Heart left ventricle (tissue), 16 donors: Measurements from ENCODE around the gene ATP5MG. TPM values are rescaled to one million over a fixed set of nuclear protein-coding genes. Genes with fewer than 3 reads are reported as not detected.

Experiments used
- ATAC-seq, 4 donors: fragments of 200-7000 bp; cut with Tn5 transposase; one replicate each; pipeline ENCODE4 v1.9.1; 2020 to 2022; ENCODE audit warnings: moderate library complexity in 4 of 4, mild to moderate bottlenecking in 3 of 4, moderate number of reproducible peaks in 1 of 4
- DNase-seq, 5 donors: peaks; one replicate each; pipeline ENCODE4 v3.0.0-alpha.2; 2020
- H3K27ac ChIP-seq, 12 donors: fragments of 200-600 bp; sonication (generic) in 4 of 12; one replicate each; pipeline versions ENCODE4 v1.5.0 to v1.8.0; 2016 to 2022; ENCODE audit warnings: mild to moderate bottlenecking in 2 of 12
- H3K27me3 ChIP-seq, 9 donors: fragments of 200-600 bp; sonication (generic) in 2 of 9; one replicate each; pipeline versions ENCODE4 v1.5.1 to v1.8.0; 2016 to 2022; ENCODE audit warnings: mild to moderate bottlenecking in 3 of 9
- H3K36me3 ChIP-seq, 9 donors: fragments of 200-600 bp; sonication (generic) in 2 of 9; one replicate each; pipeline versions ENCODE4 v1.5.0 to v1.8.0; 2018 to 2022; ENCODE audit warnings: mild to moderate bottlenecking in 2 of 9
- H3K4me1 ChIP-seq, 12 donors: fragments of 200-600 bp; sonication (generic) in 4 of 12; one replicate each; pipeline versions ENCODE4 v1.5.0 to v1.8.0; 2016 to 2022; ENCODE audit warnings: mild to moderate bottlenecking in 3 of 12
- H3K4me3 ChIP-seq, 12 donors: fragments of 200-600 bp; sonication (generic) in 4 of 12; one replicate each; pipeline versions ENCODE4 v1.5.0 to v1.8.0; 2017 to 2022; ENCODE audit warnings: mild to moderate bottlenecking in 9 of 12, moderate library complexity in 4 of 12
- H3K9me3 ChIP-seq, 12 donors: fragments of 200-600 bp; sonication (generic) in 4 of 12; one replicate each; pipeline versions ENCODE4 v1.5.0 to v1.8.0; 2016 to 2022; ENCODE audit warnings: mild to moderate bottlenecking in 1 of 12
- POLR2A ChIP-seq, 2 donors: fragments of 450-650 bp; IDR thresholded peaks; one replicate each; pipeline ENCODE4 v1.6.1; 2017; ENCODE audit warnings: antibody characterized with exemption in 2 of 2, mild to moderate bottlenecking in 2 of 2, moderate library complexity in 2 of 2
- WGBS, 4 donors: extraction: QIAGEN DNeasy Blood & Tissue Kit in 2 of 4; methylation state at CpG; one replicate each; pipeline versions ENCODE4 v1.1.5 to v1.1.7; 2013 to 2018; 5-methylcytosine and 5-hydroxymethylcytosine counted together
- intact Hi-C, 10 donors: fragments of 100-400 bp; cut with DNase I; formaldehyde crosslinking; loops; one replicate each; pipeline versions ENCODE4 v1.11.1 to v1.14.2; 2022
- polyA plus RNA-seq, 2 donors: library from polyadenylated mRNA; stranded (reverse); fragments of 200-250 nt; gene quantifications; one replicate each; pipeline ENCODE4 v1.2.3, GENCODE V29; 2013
- total RNA-seq, 9 donors: library from RNA; depleted of rRNA in 2 of 9; stranded (reverse); fragments of >200 nt in 2 of 9; fragmentation: NEBNext Ultra II Directional in 3 of 9; extraction: Animal tissue kit (Norgen Biotek cat#: 25700) in 3 of 9; gene quantifications; one replicate each; pipeline versions ENCODE4 v1.1.0 to v1.2.4, GENCODE V29; 2016 to 2023
- TF ChIP-seq, protein P1 (sequence below), 12 donors: fragments of 200-600 bp; sonication (generic) in 4 of 12; IDR thresholded peaks; one replicate each; pipeline versions ENCODE4 v1.5.0 to v1.8.0; 2018 to 2022; ENCODE audit warnings: antibody characterized with exemption in 12 of 12, mild to moderate bottlenecking in 5 of 12
- donor health status: ischemic (EF 13 %, LVEDD 7.1; RV severe dilation, severe dysfunction).
- donor health status: healthy with polysubstance abuse.
- donor health status: DM: no; HTN: yes; CAD: no.
- donor health status: DM: no; HTN: no; CAD: no.
- donor health status: ischemic (EF 25% LVEDD 6.9; RV normal size, moderate dysfunction).
- donor health status: ischemic (EF 25% LVEDD 5.7; RV mildly dilated, moderate dysfunction).
- donor health status: healthy.
- donor health status: DM: yes; HTN: yes; CAD: no.
- donor health status: ischemic (EF 35%, LVEDD 5.7; RV mildly dilated, moderate dysfunction).
- donor health status: nonischemic (EF 11% LVEDD 7.7; RV severe dilation, severe dysfunction).
- donor health status: DM: yes; HTN: yes; CAD: no.
- donor health status: PGD.
- donor health status: ischemic (EF 29% LVEDD 5.4; RV normal size, mild dysfunction).
- donor health status: nonischemic (EF 23%, LVEDD 6.1; RV moderate dilation, normal function).

ATP5MG gene
- total and polyA plus RNA-seq, 11 donors: 96.4 to 843 (median 559) TPM

DNA sequence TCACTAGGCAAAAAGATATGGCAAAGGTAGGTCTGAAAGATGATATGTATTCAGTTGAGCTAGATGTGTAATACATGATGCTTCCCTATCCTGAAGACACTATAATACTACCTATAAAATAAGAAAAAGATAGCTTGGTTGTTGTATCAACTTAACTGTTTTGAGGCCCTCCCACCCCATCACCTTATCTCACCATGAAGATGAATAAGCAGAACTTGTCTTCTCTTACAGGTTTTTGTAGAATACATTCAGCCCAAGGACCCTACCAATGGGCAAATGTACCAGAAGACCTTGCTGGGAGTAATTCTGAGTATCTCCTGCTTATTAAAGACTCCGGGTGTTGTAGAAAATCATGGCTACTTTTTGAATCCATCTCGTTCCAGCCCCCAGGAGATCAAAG, 28.1 kb upstream of the ATP5MG start:
- DNase-seq: no peak
- WGBS, 4 donors: 87 to 98% (median 95%) methylated on average over 2 of the region's 2 CpGs
- Histone ChIP-seq H3K27ac (no peak overlapping the region), H3K9me3 (no peaks in the 10 kb centered on the region), H3K4me3 (no peak overlapping the region), H3K4me1 (no peaks in the 10 kb centered on the region), H3K27me3 (no peaks in the 10 kb centered on the region), H3K36me3 (peaks cover 0 to 100% (median 100%) of the 10 kb centered on the region in 9 donors)
- TF ChIP-seq POLR2A (IDR thresholded peaks at IDR 0.05): no peak
- TF ChIP-seq, protein P1, sequence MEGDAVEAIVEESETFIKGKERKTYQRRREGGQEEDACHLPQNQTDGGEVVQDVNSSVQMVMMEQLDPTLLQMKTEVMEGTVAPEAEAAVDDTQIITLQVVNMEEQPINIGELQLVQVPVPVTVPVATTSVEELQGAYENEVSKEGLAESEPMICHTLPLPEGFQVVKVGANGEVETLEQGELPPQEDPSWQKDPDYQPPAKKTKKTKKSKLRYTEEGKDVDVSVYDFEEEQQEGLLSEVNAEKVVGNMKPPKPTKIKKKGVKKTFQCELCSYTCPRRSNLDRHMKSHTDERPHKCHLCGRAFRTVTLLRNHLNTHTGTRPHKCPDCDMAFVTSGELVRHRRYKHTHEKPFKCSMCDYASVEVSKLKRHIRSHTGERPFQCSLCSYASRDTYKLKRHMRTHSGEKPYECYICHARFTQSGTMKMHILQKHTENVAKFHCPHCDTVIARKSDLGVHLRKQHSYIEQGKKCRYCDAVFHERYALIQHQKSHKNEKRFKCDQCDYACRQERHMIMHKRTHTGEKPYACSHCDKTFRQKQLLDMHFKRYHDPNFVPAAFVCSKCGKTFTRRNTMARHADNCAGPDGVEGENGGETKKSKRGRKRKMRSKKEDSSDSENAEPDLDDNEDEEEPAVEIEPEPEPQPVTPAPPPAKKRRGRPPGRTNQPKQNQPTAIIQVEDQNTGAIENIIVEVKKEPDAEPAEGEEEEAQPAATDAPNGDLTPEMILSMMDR (IDR thresholded peaks at IDR 0.05): no peak
- ATAC-seq: no peak
- intact Hi-C loops: no loop called here

- WGBS, 4 donors: 92 to 98% (median 94%) methylated on average over 5 of the region's 5 CpGs
- Histone ChIP-seq H3K36me3 (peaks cover 0 to 100% (median 100%) of the 10 kb centered on the region in 9 donors), H3K27me3 (no peaks in the 10 kb centered on the region)
Observed at GRCh38 chr11:118373871-118374270, 27.5 kb upstream of the ATP5MG start.

DNA sequence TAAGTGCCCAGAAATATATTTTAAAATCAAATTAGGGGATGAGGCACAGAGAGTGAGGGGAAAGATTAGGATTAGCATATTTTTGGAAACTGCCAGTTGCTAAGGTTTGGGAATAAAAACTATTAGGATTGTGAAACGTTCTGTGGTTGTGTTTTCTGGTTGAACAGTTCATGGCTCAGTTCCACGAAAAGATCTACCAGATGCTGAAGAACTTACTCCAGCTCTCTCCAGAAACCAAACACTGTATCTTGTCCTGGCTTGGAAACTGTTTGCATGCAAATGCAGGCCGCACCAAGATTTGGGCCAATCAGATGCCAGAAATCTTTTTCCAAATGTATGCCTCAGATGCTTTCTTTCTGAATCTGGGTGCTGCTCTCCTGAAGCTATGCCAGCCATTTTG, 26.7 kb upstream of the ATP5MG start:
- intact Hi-C loops: loop anchor here in 1 of 10 donors (5.0 kb wide), 1 partner anchor 123 kb away; no protein-coding TSS in a partner anchor
- WGBS, 4 donors: 84 to 88% (median 86%) methylated on average over 3 of the region's 3 CpGs
- no peak for ATAC-seq
- Histone ChIP-seq H3K4me3 (no peak overlapping the region), H3K36me3 (peaks cover 0 to 100% (median 100%) of the 10 kb centered on the region in 9 donors), H3K4me1 (no peaks in the 10 kb centered on the region), H3K9me3 (no peaks in the 10 kb centered on the region), H3K27me3 (no peaks in the 10 kb centered on the region), H3K27ac (no peak overlapping the region)
- TF ChIP-seq, protein P1 (IDR thresholded peaks at IDR 0.05): no peak
- TF ChIP-seq POLR2A (IDR thresholded peaks at IDR 0.05): no peak
- DNase-seq: no peak

More at GRCh38 chr11:118373871-118374270, 27.5 kb upstream of the ATP5MG start:
- ATAC-seq (no peak), DNase-seq (no peak)
- Histone ChIP-seq H3K4me1 (no peaks in the 10 kb centered on the region), H3K4me3 (no peak overlapping the region), H3K27ac (no peak overlapping the region), H3K9me3 (no peaks in the 10 kb centered on the region)
- TF ChIP-seq, protein P1 (IDR thresholded peaks at IDR 0.05): no peak
- no peak for TF ChIP-seq POLR2A (IDR thresholded peaks at IDR 0.05)
- intact Hi-C loops: no loop called here

- H3K36me3 ChIP-seq: peaks cover 0 to 99% (median 98%) of the 10 kb centered on the region in 9 donors
- H3K9me3 ChIP-seq: no peaks in the 10 kb centered on the region
- H3K4me3 ChIP-seq: no peak overlapping the region
- TF ChIP-seq POLR2A (IDR thresholded peaks at IDR 0.05): no peak
- TF ChIP-seq, protein P1 (IDR thresholded peaks at IDR 0.05): no peak
- no peak overlapping the region for H3K27ac ChIP-seq
- intact Hi-C loops: loop anchor here in 1 of 10 donors (5.0 kb wide), 1 partner anchor 121 kb away; no protein-coding TSS in a partner anchor
- no peaks in the 10 kb centered on the region for H3K27me3 ChIP-seq
- ATAC-seq (no peak), DNase-seq (no peak)
- peaks cover 0 to 2% (median 0%) of the 10 kb centered on the region in 12 donors for H3K4me1 ChIP-seq
Observed at GRCh38 chr11:118375978-118376377, 25.4 kb upstream of the ATP5MG start.
